GM18505 (cell line): ENCODE data around the gene CLCN7.

Source experiments
- ATAC-seq: cut with Tn5 transposase; IDR thresholded peaks from one replicate; pipeline ENCODE4 v1.9.1; 2021; ENCODE audit not compliant: unreplicated experiment
- POLR2A ChIP-seq: IDR thresholded peaks from 4 replicates; pipeline ENCODE4 v1.6.1; 2011; ENCODE audit warnings: borderline replicate concordance; ENCODE audit not compliant: insufficient read depth, insufficient read length; ENCODE audit errors: extremely low read depth

Gene CLCN7

DNA sequence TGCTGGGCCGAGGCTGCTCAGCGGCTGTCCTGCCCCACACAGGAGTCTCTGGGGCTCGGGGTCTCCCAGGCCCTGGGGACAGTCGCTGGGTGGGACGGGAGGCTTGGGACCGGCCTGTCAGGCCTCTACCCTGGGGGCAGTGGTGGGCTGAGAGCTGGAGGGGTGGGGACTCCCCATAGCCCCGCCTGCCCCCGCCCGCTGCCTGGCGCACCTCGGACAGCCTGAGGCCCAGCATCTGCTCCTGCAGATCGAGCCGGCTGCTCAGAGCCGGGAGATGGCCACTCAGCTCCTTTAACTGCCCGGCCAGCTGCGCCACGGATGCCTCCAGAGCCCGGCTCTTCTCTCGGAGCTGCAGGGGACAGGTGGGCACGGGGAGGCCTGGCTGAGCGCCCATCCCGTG lies 37.2 kb downstream of the CLCN7 start:
- no peak for ATAC-seq
- TF ChIP-seq POLR2A: no peak

DNA sequence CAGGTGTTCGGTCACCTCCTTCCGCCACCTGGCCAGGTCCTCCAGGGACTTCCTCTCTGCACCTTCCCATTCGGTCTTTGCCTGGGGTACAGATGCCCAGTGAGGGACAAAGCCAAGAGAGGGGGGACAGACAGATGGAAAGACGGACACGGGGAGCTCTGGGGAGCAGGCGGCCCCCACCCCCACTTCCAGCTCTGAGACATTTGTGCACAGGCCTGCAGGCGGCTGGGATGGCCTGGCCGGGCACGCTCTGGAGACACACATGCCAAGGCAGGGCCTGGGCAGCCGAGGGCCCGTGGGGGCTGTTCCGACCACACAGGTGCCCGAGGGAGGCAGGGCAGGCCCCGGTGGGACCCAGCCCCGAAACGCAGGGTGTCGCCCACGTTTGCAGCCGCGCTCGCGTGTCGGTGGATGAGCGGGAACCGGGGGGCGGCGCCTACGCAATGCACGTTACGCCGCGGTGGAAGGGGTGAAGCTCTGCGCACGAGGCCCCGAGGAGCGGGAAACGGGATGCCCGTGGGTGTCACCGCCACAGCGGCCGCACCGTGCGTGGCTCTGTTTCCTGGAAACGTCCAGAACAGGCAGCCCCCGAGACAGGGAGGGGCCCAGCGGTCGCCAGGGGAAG lies 38.0 kb downstream of the CLCN7 start:
- no peak for ATAC-seq
- TF ChIP-seq POLR2A: no peak

DNA sequence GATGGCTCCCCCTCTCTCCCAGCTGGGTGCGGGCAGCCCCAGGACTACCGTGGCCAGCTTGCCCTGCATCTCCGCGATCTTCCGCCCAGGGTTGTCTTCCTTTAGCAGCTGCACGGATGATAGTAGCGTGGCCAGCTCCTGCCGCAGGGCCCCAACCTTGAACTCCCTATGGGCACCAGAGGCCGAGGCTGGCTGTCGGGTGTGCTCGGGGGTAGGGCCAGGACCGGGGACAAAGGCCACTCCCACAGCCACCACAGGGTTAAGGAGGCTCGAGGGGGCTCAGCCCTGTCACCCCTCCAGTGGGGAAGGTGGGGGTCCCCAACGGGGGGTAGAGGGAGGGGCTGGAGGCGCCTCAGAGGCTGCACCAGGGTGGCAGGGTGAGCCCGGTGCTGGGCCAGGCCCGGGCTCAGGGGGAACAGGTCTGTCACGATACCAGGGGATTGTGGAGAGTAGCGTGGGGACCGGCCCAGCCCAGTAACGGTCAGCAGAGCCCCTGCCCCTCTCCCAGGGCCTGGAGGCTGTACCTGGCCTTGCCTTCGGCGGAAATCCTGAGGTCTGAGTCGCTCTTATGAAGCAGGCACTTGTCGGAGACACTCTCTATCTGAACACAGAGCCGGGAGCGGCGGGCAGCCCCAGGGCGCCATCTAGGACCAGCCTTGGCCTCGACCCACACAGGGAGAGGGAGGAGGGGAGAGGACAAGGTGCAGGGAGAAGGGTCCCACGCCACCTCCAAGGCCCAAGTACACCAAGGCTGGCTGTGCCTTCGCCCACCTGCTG lies 38.7 kb downstream of the CLCN7 start:
- no peak for TF ChIP-seq POLR2A
- no peak for ATAC-seq

DNA sequence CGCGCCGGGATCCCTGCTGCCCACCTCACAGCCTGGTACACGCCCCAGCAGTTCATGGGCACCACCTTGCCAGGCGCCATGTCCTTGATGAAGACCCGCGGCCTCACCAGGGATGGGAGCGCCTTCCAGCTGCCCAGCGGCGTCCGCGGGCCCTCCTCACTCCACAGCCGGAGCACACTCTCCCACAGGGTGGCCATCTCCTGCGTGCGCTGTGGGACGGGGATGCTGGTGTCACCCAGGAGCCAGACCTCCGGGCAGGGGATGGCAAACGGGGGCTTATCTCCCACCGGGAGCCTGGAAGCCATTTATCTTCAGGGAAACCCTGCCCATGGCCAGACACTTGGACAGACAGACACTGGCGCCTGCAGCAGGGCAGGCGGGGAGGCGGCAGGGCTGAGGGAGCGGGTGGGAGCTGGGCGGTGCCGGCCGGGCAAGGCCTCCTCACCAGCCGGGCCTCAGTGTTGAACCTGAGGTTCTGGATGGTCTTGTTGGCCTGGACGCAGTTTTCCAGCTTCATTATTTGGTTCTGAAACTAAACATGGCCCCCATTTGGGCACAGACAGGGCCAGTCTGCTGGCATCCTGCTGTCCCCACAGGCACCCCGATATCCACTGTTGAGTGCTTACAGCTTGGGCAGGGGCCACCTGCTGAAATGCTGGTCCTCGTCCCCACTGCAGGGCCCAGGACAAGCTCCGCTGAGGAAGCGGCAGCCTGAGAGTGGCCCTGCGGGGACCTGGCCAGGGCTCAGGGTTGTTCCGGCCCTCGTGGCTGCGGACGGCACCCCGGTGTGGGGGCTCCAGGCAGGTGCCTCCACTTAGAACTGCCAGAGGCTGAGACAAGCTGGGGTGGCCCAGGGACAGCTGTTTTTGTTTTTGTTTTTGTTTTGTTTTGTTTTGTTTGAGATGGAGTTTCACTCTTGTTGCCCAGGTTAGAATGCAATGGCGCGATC lies 39.9 kb downstream of the CLCN7 start:
- ATAC-seq: no peak
- TF ChIP-seq POLR2A: no peak

DNA sequence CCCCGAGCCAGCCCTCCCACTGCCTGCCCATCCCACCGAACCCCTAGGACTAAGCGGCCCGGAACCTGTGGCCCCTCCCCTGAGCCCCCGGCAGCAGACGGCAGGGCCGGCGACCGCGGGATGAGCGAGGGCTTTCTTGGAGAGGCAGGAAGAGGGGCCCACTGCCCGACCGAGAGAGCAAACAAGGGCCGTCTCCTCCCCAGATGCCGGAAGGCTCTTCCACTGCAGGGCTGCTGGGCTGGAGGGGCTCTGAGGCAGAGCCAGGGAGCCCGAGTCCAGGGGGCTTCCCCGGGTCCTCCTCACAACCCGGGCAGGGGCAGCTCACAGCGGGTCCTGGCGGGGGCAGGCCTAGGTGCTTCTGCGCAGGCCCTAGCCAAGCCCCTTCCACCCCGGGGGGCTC lies 41.1 kb downstream of the CLCN7 start:
- ATAC-seq: no peak
- no peak for TF ChIP-seq POLR2A

DNA sequence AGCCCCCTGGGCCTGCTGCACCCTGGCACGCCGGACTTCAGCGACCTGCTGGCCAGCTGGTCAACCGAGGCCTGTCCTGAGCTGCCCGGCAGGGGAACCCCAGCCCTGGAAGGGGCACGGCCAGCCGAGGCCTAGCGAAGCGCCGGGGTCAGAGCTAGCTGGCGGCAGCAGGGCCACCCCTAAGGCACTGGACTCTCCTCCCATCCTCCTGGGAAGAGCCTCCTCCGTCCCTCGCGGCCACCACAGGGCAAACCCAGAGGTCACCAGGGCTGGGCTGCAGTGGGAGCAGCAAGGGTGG lies 41.6 kb downstream of the CLCN7 start:
- no peak for TF ChIP-seq POLR2A
- no peak for ATAC-seq

DNA sequence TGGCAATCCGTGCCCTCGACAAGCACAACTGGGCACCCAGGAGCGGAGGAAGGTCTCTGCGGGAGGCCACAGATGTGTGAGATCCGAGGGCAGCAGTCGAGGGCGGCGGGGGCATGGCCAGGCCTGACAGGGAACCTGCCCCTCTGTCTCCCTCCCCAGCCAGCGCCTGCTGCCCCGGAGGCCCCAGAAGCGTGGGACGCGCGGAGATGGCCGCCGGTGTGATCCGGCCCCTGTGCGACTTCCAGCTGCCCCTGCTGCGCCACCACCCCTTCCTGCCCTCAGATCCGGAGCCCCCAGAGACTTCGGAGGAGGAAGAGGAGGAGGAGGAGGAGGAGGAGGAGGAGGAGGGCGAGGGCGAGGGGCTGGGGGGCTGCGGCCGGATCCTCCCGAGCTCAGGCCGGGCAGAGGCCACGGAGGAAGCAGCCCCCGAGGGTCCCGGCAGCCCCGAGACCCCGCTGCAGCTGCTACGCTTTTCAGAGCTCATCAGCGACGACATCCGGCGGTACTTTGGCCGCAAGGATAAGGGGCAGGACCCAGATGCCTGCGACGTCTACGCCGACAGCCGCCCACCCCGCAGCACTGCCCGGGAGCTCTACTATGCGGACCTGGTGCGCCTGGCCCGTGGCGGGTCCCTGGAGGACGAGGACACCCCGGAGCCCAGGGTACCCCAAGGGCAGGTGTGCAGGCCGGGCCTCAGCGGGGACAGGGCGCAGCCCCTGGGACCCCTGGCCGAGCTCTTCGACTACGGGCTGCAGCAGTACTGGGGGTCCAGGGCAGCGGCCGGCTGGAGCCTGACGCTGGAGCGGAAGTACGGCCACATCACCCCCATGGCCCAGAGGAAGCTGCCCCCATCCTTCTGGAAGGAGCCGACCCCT lies 42.2 kb downstream of the CLCN7 start:
- ATAC-seq: no peak
- no peak for TF ChIP-seq POLR2A

DNA sequence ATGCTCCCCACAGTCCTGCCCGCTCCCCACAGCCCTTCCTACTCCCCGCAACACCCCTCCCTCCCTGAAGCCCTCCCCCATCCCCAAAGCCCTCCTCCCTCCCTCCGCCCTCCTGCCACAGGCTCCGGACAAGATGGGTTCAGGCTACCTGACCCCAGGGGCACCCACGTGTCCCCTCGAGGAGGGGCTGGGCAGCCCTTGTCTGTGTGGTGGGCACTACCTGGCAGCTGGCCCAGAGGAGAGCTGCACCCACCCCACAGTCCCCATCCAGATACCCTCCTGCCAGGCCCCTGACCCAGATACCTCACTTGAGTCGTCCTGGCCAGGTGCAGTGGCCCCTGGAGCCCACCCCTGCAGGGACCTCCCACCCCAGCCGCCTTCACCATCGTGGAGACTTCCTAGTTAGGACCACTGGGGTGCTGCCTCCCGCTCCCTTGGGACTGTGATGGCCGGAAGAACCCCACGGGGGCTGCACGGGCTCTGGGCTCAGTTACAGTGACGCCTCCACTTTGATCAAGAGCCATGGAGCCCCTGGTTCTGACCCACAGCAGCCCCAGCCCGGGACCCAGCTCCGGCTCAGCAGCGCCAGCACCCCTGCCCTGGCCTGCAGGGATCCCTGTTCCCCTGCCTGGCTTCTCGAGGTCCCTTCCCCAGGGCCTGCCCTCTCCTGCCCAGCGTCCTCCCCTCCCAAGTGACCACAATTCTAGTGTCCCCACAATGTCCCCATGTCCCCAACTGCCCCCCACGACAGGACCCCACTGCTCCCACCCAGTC lies 43.1 kb downstream of the CLCN7 start:
- TF ChIP-seq POLR2A: no peak
- no peak for ATAC-seq

DNA sequence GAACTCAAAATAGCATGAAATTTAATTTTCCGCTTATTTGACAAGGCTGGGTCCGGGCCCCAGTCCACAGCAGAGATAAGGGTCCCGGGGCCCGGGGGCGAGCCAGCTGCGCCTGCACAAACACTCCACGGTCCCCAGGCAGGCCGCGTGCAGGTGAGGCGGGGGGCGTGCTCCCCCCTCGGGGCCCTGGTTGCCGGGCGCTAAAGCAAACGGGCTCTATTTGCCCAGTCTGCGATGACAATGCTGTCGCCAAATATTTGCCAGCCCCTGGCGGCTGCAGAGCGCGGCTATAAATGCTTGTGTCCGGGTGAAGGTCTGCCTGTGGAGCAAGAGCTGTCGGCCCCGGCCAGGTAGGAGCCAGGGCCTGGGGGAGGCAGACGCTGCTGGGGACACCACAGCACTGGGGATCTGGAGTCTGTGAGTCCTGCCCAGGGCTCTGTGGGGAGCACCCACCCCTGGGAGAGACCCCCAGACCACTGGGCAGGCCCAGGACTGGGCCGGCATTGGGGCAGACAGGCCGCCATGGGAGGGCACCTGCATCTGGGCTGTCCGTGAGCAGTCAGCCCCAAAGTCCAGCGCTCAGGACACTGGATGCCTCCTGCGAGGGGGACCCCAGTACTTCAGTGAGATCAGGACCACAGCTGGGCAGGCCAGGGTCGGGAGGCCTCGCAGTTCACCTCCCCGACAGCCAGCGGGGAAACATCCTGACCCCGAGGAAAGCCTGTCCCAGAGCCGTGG lies 43.9 kb downstream of the CLCN7 start, which contains the start of gene PERCC1:
TSS of gene PERCC1 (plus strand) at position 320 of the 738 bp plus-strand sequence. CDS start 1,516 bp downstream, outside the sequence.
- no peak for ATAC-seq
- TF ChIP-seq POLR2A: no peak

DNA sequence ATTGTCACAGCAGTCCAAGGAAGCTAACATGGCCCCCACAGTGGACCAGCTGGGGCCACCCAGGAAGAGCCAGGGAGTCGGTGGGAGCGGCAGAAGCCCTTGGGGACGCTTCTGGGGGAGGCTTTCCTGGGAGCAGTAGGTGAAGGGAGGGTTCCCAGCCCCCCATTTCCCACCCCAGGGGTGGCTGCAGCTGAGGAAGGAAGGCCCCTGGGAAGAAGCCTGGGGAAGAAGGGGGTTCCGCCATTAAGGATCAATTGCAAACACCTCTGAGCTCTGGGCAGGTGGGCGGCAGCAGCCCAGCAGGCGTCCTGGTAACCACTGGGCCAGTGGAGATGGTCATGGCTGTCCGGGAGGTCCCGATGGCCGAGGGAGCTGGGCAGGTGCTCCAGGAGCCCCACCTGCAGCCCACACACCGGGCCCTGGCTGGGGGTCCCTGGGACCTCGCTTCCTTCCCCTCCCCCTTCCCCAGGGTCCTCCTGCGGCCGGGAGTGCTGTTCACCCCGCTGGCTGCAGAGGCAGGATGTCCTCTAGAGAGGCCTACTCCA lies 44.5 kb downstream of the CLCN7 start:
- TF ChIP-seq POLR2A: no peak
- no peak for ATAC-seq

DNA sequence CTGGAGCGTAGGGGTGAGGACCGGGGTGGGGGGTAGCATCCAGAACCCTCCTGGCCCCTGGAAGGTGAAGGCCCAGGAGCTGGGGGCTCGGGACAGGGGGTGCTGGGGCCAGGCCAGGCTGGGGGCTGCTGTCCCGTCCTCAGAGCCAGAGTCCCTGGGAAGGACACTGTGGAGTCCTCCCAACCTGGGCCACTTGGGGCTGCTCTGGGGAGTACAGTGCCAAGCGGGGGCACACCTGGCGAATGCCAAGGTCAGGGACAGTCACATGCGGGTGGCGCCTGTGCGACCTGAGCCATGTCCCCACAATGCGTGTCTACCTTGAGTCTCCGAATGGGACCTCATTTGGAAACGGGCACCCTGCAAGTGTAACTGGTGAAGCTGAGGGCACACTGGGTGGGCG lies 45.2 kb downstream of the CLCN7 start:
- TF ChIP-seq POLR2A: no peak
- ATAC-seq: no peak

DNA sequence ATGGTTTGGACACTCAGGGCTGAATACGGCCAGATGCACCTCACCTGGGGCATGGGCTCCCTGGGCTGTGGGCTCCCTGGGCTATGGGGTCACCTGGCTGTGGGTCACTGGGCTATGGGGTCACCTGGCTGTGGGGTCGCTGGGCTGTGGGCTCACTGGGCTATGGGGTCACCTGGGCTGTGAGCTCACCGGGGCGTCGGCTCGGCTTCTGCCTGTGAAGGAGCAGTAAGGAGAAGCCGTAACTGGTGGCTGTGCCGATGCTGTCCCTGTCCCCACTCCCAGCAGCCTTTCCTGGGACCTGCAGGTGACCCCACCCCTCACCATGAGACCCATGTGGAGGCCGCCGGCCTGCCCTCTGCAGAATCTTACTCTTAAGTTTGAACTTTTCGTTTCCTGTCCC lies 45.8 kb downstream of the CLCN7 start:
- ATAC-seq: no peak
- TF ChIP-seq POLR2A: no peak

DNA sequence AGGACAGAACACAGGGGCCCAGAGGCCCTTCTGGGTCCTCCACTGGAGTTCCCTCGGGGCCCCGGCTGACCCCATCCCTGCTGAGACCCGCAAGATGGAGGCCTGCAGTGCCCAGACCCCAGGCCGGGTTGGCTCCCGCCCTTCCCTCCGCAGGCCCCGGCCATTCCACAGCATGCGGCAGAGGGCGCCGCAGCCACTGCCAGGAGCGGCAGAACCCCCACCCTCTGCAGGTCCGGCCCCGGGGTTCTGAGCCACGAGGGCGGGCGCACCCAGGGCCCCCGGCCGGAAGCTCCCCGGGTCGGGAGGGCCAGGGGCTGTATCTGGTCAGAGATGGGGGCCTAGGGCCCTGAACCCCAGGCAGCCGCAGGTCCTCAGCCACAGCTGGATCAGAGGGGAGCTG lies 46.3 kb downstream of the CLCN7 start:
- ATAC-seq: no peak
- no peak for TF ChIP-seq POLR2A
